ENCODE results near the gene SENP8.

GRCh38 chr15:72116731-72117485 lies 1.3 kb upstream of the SENP8 start:
- TF ChIP-seq CTCF (conservative IDR thresholded peaks at IDR 0.05; ENCODE audit: low read length): no peak
- TF ChIP-seq EZH2phosphoT487 (IDR thresholded peaks at IDR 0.05; ENCODE audit: borderline replicate concordance, low read depth, low read length): no peak
